Body of pancreas (tissue), 4 donors: Measurements from ENCODE around the gene NSMCE1.

Experiments
- CTCF ChIP-seq, 7 experiments: fragments of 450-650 bp in 4 of 7; fragments of 200-600 bp in 3 of 7; sonication (generic) in 3 of 7; IDR thresholded peaks; one replicate each; pipeline ENCODE4 v1.5.1; 2016 to 2019; ENCODE audit warnings: antibody characterized with exemption in 7 of 7
- POLR2A ChIP-seq, 3 donors: fragments of 450-650 bp; IDR thresholded peaks; one replicate each; pipeline ENCODE4 v1.6.1; 2016; ENCODE audit warnings: antibody characterized with exemption in 3 of 3, mild to moderate bottlenecking in 2 of 3

GRCh38 chr16:27317320-27317719 lies 48.7 kb upstream of the NSMCE1 start:
- TF ChIP-seq CTCF (IDR thresholded peaks at IDR 0.05) = no peak
- TF ChIP-seq POLR2A (IDR thresholded peaks at IDR 0.05) = no peak
